HG02870 (cell line): ENCODE data around the gene ESRRB.

Experiments
- ATAC-seq: cut with Tn5 transposase; IDR thresholded peaks from one replicate; pipeline ENCODE4 v1.9.1; 2021; ENCODE audit warnings: mild to moderate bottlenecking, moderate library complexity; ENCODE audit not compliant: unreplicated experiment

ESRRB gene

GRCh38 chr14:76405627-76406026, 29.7 kb downstream of the ESRRB start:
- no peak for ATAC-seq

DNA sequence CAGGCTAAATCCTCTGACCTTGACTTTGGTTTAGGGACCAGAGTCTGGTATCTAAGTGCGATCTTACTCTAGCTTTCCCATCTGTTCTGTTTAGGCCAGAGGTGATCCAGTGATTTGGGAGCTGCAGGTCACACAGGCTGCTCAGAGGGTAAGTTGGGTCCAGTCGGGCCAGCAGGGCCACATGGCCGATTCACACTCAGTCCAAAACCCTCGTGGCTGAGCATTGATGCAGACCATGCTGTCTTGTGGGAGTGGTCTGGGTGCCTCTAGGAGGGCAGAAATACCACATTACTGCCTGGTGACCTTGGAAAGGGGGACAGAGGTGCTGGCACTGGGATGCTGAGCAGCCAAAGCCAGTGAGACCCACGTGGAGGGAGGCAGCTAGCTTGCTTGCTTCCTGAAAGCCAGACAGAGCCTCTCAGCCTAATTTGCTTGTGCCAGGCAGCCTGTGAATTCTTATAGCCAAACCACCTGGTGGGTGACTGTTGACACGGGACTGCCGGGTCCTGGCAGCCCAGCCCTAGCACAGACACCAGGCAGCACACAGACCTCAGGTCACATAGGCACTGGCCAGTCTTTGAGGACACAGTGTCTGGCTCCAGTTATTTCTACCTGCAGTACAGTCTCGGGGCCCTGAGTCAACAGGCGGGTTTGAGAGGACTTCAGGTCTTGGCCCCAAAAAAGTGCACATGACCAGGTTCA, 31.7 kb downstream of the ESRRB start:
- no peak for ATAC-seq

DNA sequence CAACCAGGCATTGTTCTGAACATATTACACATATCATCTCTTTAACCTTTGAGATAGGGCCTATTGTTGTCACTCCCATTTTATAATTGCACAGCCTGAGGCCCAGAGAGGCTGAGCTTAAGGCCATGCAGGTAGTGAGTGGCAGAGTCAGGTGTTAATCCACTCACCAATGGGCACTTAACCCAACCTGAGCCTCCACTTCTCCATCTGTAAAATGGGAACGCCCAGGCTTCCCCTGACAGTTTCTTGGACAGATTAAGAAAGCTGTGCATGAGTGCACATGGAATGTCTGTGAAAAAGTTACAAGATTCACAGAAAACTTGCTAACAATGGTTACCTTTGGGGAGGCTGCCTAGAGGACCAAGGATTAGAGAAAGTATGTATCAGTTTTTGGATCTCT, 32.9 kb downstream of the ESRRB start:
- no peak for ATAC-seq

- ATAC-seq = no peak
These were observed 36.6 kb downstream of the ESRRB start for GRCh38 chr14:76412501-76412900.

GRCh38 chr14:76413106-76413961, 37.4 kb downstream of the ESRRB start:
- ATAC-seq = no peak

DNA sequence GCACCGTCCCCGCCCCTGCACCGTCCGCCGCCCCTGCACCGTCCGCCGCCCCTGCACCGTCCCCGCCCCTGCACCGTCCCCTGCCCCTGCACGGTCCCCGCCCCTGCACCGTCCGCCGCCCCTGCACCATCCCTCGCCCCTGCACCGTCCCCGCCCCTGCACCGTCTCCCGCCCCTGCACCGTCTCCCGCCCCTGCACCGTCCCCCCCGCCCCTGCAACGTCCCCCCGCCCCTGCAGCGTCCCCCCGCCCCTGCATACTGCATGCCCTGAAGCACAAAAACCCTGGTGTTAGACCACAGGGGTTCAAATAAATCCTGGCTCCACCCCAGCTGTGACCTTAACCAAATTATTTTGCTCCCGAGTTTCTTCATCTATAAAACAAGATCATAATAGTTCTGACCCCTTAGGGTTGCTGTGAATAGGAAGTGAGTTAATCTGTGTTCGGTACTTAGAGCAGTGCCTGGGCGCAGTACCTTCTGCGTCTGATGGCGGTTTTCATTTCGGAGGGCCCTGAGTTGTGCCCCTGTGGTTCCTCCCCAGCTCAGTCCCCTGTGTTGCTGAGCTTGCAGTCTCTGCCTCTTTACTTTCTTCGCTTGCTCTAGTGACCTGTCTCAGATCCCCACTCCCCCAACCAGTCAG, 38.1 kb downstream of the ESRRB start:
- no peak for ATAC-seq

DNA sequence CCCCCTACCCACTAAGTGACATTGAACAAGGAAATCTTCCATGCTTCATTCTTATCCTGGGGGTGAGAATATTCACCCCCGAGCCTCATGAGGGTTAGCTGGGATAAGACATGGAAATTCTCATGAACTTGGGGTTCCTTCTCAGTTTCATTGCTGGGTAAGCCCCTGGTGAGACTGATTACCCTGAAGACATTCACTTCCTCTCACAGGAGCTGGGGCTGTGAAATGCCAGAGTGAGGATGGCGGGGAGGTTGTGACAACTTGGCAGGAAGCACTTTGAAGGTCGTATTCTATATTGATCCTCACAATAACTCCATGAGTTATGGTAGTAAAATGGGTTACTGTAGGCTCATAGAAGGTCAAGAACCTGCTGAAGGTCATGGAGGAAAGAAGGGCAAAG, 43.5 kb downstream of the ESRRB start:
- ATAC-seq = no peak

DNA sequence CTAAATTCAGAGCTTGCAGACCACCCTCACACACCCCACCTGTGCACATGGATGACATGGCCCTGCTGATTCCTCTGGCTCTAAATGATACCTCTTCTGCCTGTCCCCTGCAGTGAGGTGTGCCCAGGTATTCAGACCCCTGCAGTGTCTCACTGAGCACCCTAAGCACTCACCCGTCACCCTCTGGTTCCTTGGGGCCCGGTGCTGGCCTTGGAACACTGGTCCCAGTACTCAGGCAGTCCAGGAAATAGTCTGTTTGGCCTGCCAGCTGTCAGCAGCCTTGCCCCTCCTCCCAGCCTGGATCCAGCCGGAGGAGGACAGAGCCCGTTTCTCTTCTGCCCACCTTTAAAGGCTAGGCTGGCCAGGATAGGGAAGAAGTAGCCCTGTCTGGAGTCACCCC, 44.9 kb downstream of the ESRRB start:
- ATAC-seq = no peak

DNA sequence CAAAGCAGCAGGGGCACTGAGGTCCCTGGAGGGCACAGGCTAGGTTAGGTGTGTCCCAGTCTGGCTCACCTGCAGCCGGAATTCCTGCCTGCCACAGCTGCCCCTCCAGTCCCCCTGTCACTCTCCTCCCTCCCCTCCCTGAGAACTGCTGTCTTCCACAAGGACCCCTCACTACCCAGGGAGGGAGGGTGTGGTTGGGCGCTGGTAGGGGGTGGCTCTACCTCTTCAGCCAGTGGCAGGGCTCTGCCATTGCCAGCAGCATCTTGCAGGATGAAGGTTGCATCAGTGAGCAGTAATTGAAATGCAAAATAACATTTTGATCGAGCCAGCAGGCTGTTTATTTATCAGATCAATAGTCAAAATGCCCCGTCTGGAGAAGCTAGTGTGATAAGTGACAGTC, 45.7 kb downstream of the ESRRB start:
- no peak for ATAC-seq

GRCh38 chr14:76422662-76423061, 46.7 kb downstream of the ESRRB start:
- no peak for ATAC-seq

GRCh38 chr14:76423534-76423933, 47.6 kb downstream of the ESRRB start:
- ATAC-seq = no peak

- ATAC-seq = no peak
These were observed 48.4 kb downstream of the ESRRB start for GRCh38 chr14:76424359-76424758.

- ATAC-seq = no peak
These were observed 50.3 kb downstream of the ESRRB start for GRCh38 chr14:76426161-76426696.

GRCh38 chr14:76428611-76429010, 52.7 kb downstream of the ESRRB start:
- ATAC-seq = no peak

GRCh38 chr14:76430017-76430416, 54.1 kb downstream of the ESRRB start:
- ATAC-seq = no peak

- ATAC-seq = no peak
These were observed 54.6 kb downstream of the ESRRB start for GRCh38 chr14:76430475-76430980.

DNA sequence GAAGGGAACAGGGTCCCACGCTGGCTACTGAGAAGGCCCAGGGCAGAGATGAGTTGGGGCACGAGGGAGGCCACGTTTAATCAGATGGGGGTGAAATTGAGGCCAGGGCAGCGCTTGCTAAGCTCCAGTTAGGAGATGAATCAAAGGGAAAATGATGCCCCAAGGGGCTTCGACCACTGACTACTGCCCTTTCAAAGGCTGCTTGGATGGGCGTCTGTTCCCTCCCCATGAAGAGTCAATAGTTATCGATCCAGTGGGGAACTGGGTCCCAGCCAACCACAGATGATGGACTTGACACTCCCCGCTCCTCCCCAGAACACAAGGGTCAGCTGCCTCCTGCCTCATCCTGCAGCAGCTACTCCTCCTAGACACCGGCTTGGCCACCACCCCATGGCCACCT, 55.6 kb downstream of the ESRRB start:
- ATAC-seq = no peak

- ATAC-seq = no peak
These were observed 57.2 kb downstream of the ESRRB start for GRCh38 chr14:76432827-76433752.

- no peak for ATAC-seq
These were observed 58.3 kb downstream of the ESRRB start for GRCh38 chr14:76434220-76434619.

DNA sequence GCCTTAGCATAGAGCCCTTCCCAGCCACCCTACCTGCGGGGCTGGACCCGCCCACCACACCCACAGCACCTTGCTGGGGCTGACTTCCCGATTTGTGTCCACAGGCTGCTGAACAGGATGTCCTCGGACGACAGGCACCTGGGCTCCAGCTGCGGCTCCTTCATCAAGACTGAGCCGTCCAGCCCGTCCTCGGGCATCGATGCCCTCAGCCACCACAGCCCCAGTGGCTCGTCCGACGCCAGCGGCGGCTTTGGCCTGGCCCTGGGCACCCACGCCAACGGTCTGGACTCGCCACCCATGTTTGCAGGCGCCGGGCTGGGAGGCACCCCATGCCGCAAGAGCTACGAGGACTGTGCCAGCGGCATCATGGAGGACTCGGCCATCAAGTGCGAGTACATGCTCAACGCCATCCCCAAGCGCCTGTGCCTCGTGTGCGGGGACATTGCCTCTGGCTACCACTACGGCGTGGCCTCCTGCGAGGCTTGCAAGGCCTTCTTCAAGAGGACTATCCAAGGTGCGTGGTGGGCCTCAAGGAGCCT, 63.4 kb downstream of the ESRRB start:
- no peak for ATAC-seq
